Neural progenitor cell (in vitro differentiated cells): ENCODE results near the gene TGM2. TPM values are rescaled to one million over a fixed set of nuclear protein-coding genes. Genes with fewer than 3 reads are reported as not detected.
A peak's percentile ranks its signal among the peaks of the same experiment; 100 is the strongest.

Source experiments
- DNase-seq: peaks from one replicate; pipeline ENCODE4 v3.0.0-alpha.2; 2016; ENCODE audit warnings: low spot score
- H2AFZ ChIP-seq: fragments of 200-600 bp; sonication (generic); replicated peaks from 2 replicates; pipeline ENCODE4 v1.6.1; 2016; ENCODE audit warnings: antibody characterized with exemption
- H3F3A ChIP-seq: fragments of 200-600 bp; sonication (generic); 2 replicates; pipeline ENCODE4 v1.6.1; 2016; ENCODE audit warnings: antibody characterized with exemption, low read depth
- H3K27ac ChIP-seq: fragments of 200-600 bp; sonication (generic); 2 replicates; pipeline ENCODE4 v1.5.1; 2016; ENCODE audit warnings: mild to moderate bottlenecking
- H3K27me3 ChIP-seq: fragments of 200-600 bp; sonication (generic); 2 replicates; pipeline ENCODE4 v1.6.1; 2016; ENCODE audit warnings: mild to moderate bottlenecking, moderate library complexity
- H3K36me3 ChIP-seq: fragments of 200-600 bp; sonication (generic); 2 replicates; pipeline ENCODE4 v1.5.1; 2016
- H3K4me1 ChIP-seq: fragments of 200-600 bp; sonication (generic); 2 replicates; pipeline ENCODE4 v1.6.1; 2016; ENCODE audit warnings: mixed run types
- H3K4me2 ChIP-seq: fragments of 200-600 bp; sonication (generic); 2 replicates; pipeline ENCODE4 v1.6.1; 2016
- H3K4me3 ChIP-seq: fragments of 200-600 bp; sonication (generic); 2 replicates; pipeline ENCODE4 v1.5.1; 2016
- H3K79me2 ChIP-seq: fragments of 200-600 bp; sonication (generic); 2 replicates; pipeline ENCODE4 v1.6.1; 2016; ENCODE audit warnings: low read depth
- H3K9ac ChIP-seq: fragments of 200-600 bp; sonication (generic); 2 replicates; pipeline ENCODE4 v1.6.1; 2016
- H3K9me3 ChIP-seq: fragments of 200-600 bp; sonication (generic); 2 replicates; pipeline ENCODE4 v1.5.1; 2016; ENCODE audit warnings: low read depth
- H4K20me1 ChIP-seq: fragments of 200-600 bp; sonication (generic); 2 replicates; pipeline ENCODE4 v1.6.1; 2016; ENCODE audit warnings: low read depth
- H3K27ac Mint-ChIP-seq: 3 replicates; pipeline ENCODE4 v1.8.0; 2021; ENCODE audit warnings: mixed read lengths
- H3K27me3 Mint-ChIP-seq: 2 replicates; pipeline ENCODE4 v1.8.0; 2022; ENCODE audit warnings: low read depth, mild to moderate bottlenecking, inconsistent platforms, moderate library complexity, mixed read lengths; ENCODE audit not compliant: insufficient read depth
- H3K36me3 Mint-ChIP-seq: 3 replicates; pipeline ENCODE4 v1.8.0; 2021; ENCODE audit warnings: mixed read lengths
- H3K4me1 Mint-ChIP-seq: 3 replicates; pipeline ENCODE4 v1.8.0; 2021; ENCODE audit warnings: mixed read lengths
- H3K4me3 Mint-ChIP-seq: 3 replicates; pipeline ENCODE4 v1.8.0; 2021; ENCODE audit warnings: mild to moderate bottlenecking, moderate library complexity, mixed read lengths
- H3K9me3 Mint-ChIP-seq: 3 replicates; pipeline ENCODE4 v1.8.0; 2020; ENCODE audit warnings: mixed read lengths
- CTCF ChIP-seq: fragments of 200-600 bp; sonication (generic); IDR thresholded peaks from 2 replicates; pipeline ENCODE4 v1.5.1; 2017; ENCODE audit warnings: antibody characterized with exemption, mild to moderate bottlenecking
- EZH2 ChIP-seq: fragments of 200-600 bp; sonication (generic); IDR thresholded peaks from 2 replicates; pipeline ENCODE4 v1.6.1; 2017; ENCODE audit warnings: antibody characterized with exemption, mild to moderate bottlenecking, moderate library complexity
- EZH2phosphoT487 ChIP-seq: fragments of 200-600 bp; sonication (generic); IDR thresholded peaks from 2 replicates; pipeline ENCODE4 v1.6.1; 2017; ENCODE audit warnings: antibody characterized with exemption
- total RNA-seq: library from RNA; depleted of rRNA; stranded (reverse); fragments of >200 nt; gene quantifications from 2 replicates; pipeline ENCODE4 v1.2.3, GENCODE V29; 2015; ENCODE audit warnings: low replicate concordance

TGM2 gene
- total RNA-seq, 1 donor from 2014 or later, result 0.22 TPM

GRCh38 chr20:38190166-38190565, 25.1 kb upstream of the TGM2 start:
- no peaks in the 10 kb centered on the region for H4K20me1 ChIP-seq
- H3K4me1 ChIP-seq, result peaks cover 5% of the 10 kb centered on the region
- no peaks in the 10 kb centered on the region for H3K27me3 ChIP-seq
- no peak for DNase-seq
- H3K4me2 ChIP-seq, result no peak overlapping the region
- peaks cover 17% of the 10 kb centered on the region for H3K4me1 Mint-ChIP-seq
- no peak overlapping the region for H3K27ac ChIP-seq
- H3K36me3 Mint-ChIP-seq, result no peaks in the 10 kb centered on the region
- no peaks in the 10 kb centered on the region for H3K79me2 ChIP-seq
- no peak overlapping the region for H3K4me3 Mint-ChIP-seq
- no peak overlapping the region for H2AFZ ChIP-seq
- no peak overlapping the region for H3K9ac ChIP-seq
- no peak overlapping the region for H3K27ac Mint-ChIP-seq
- TF ChIP-seq EZH2phosphoT487, result no peak
- TF ChIP-seq EZH2, result no peak
- TF ChIP-seq CTCF, result no peak
- no peaks in the 10 kb centered on the region for H3K9me3 ChIP-seq
- peaks cover 7% of the 10 kb centered on the region for H3K27me3 Mint-ChIP-seq
- peaks cover 5% of the 10 kb centered on the region for H3K9me3 Mint-ChIP-seq
- no peaks in the 10 kb centered on the region for H3K36me3 ChIP-seq
- H3F3A ChIP-seq, result no peaks in the 10 kb centered on the region
- H3K4me3 ChIP-seq, result no peak overlapping the region

DNA sequence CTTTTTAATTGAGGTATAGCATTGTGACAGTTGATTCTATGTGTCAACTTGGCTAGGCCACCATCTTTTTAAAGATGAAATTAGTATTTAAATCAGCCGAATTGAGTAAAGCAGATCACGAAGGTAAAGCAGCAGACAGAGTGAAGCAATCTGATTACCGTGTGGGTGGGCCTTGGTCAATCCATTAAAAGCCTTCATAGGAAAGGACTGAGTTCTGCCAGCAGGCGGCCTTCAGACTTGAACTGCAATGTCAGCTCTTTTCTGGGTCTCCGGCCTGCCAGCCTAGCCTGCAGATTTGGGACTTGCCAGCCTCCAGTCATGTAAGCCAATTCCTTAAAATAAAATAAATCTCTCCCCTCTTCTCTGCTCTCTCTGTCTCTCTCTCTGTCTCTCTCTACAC, 22.4 kb upstream of the TGM2 start:
- Histone ChIP-seq H3K27ac (no peak overlapping the region), H3K4me2 (no peak overlapping the region), H2AFZ (no peak overlapping the region), H3K27me3 (no peaks in the 10 kb centered on the region), H3F3A (no peaks in the 10 kb centered on the region), H3K79me2 (no peaks in the 10 kb centered on the region), H3K4me3 (no peak overlapping the region), H4K20me1 (no peaks in the 10 kb centered on the region), H3K36me3 (no peaks in the 10 kb centered on the region), H3K9ac (no peak overlapping the region), H3K9me3 (no peaks in the 10 kb centered on the region), H3K4me1 (peaks cover 5% of the 10 kb centered on the region)
- H3K4me1 Mint-ChIP-seq, result peaks cover 17% of the 10 kb centered on the region
- peaks cover 7% of the 10 kb centered on the region for H3K27me3 Mint-ChIP-seq
- no peaks in the 10 kb centered on the region for H3K9me3 Mint-ChIP-seq
- peak; percentile 41 for DNase-seq
- TF ChIP-seq EZH2, result no peak
- no peak for TF ChIP-seq CTCF
- TF ChIP-seq EZH2phosphoT487, result no peak
- H3K36me3 Mint-ChIP-seq, result no peaks in the 10 kb centered on the region
- no peak overlapping the region for H3K27ac Mint-ChIP-seq
- no peak overlapping the region for H3K4me3 Mint-ChIP-seq

- H3K27ac Mint-ChIP-seq, result no peak overlapping the region
- H3K9me3 Mint-ChIP-seq, result no peaks in the 10 kb centered on the region
- H3K4me2 ChIP-seq, result no peak overlapping the region
- H3K27ac ChIP-seq, result no peak overlapping the region
- H3K9me3 ChIP-seq, result no peaks in the 10 kb centered on the region
- no peaks in the 10 kb centered on the region for H3K79me2 ChIP-seq
- peaks cover 17% of the 10 kb centered on the region for H3K4me1 Mint-ChIP-seq
- no peak for TF ChIP-seq CTCF
- TF ChIP-seq EZH2, result no peak
- no peak for TF ChIP-seq EZH2phosphoT487
- no peaks in the 10 kb centered on the region for H3K36me3 ChIP-seq
- H3K4me3 Mint-ChIP-seq, result no peak overlapping the region
- H3K27me3 ChIP-seq, result no peaks in the 10 kb centered on the region
- no peak for DNase-seq
- H3K4me1 ChIP-seq, result peaks cover 5% of the 10 kb centered on the region
- H3K27me3 Mint-ChIP-seq, result peaks cover 7% of the 10 kb centered on the region
- no peaks in the 10 kb centered on the region for H4K20me1 ChIP-seq
- H3K4me3 ChIP-seq, result no peak overlapping the region
- no peaks in the 10 kb centered on the region for H3K36me3 Mint-ChIP-seq
- H2AFZ ChIP-seq, result no peak overlapping the region
- no peak overlapping the region for H3K9ac ChIP-seq
- no peaks in the 10 kb centered on the region for H3F3A ChIP-seq
Measured at GRCh38 chr20:38186788-38187221, 21.7 kb upstream of the TGM2 start.

GRCh38 chr20:38184101-38184500, 19.0 kb upstream of the TGM2 start:
- H3K4me1 Mint-ChIP-seq, result peaks cover 27% of the 10 kb centered on the region
- Histone ChIP-seq H3K36me3 (no peaks in the 10 kb centered on the region), H3K9me3 (no peaks in the 10 kb centered on the region), H3K4me1 (no peaks in the 10 kb centered on the region), H3K79me2 (no peaks in the 10 kb centered on the region), H3F3A (no peaks in the 10 kb centered on the region), H3K4me2 (no peak overlapping the region), H3K27me3 (no peaks in the 10 kb centered on the region), H2AFZ (no peak overlapping the region), H3K4me3 (no peak overlapping the region), H3K9ac (no peak overlapping the region), H4K20me1 (no peaks in the 10 kb centered on the region), H3K27ac (no peak overlapping the region)
- H3K36me3 Mint-ChIP-seq, result no peaks in the 10 kb centered on the region
- no peak overlapping the region for H3K27ac Mint-ChIP-seq
- H3K9me3 Mint-ChIP-seq, result peaks cover 2% of the 10 kb centered on the region
- no peak for DNase-seq
- no peak for TF ChIP-seq EZH2phosphoT487
- no peak for TF ChIP-seq CTCF
- no peak for TF ChIP-seq EZH2
- H3K27me3 Mint-ChIP-seq, result peaks cover 10% of the 10 kb centered on the region
- peak overlapping the region; percentile 24 for H3K4me3 Mint-ChIP-seq
